OCI-LY3 (cell line): ENCODE measurements around the gene VRK3.

Experiments
- EZH2phosphoT487 ChIP-seq: fragments of 200-600 bp; shearing (Covaris generic); IDR thresholded peaks from 2 replicates; pipeline ENCODE4 v1.6.1; 2018; ENCODE audit warnings: antibody characterized with exemption, mixed run types, low read depth
- TF ChIP-seq, protein P1 (sequence below): fragments of 200-600, 300-600 bp; sonication (generic); IDR thresholded peaks from 2 replicates; pipeline ENCODE4 v1.5.1; 2014; ENCODE audit warnings: antibody characterized with exemption, low read length, low read depth

DNA sequence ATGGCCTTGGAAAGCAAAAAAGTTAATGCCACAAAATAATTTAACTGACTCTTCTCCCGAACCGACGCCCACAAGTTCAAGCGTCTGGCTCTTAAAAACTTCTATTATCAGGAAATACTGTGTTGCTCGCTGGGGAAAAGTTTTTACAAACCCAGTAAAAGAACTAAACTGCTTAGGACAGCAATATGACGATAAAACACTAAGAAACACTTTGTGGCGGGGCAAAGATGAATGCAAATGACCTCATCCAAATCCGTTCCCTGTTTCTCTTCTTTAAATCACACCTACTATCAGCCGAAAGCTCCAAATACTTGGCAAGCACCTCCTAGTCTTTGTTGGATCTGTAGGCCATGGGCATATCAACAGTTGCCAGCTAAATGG, 69.1 kb downstream of the VRK3 start:
- TF ChIP-seq, protein P1, sequence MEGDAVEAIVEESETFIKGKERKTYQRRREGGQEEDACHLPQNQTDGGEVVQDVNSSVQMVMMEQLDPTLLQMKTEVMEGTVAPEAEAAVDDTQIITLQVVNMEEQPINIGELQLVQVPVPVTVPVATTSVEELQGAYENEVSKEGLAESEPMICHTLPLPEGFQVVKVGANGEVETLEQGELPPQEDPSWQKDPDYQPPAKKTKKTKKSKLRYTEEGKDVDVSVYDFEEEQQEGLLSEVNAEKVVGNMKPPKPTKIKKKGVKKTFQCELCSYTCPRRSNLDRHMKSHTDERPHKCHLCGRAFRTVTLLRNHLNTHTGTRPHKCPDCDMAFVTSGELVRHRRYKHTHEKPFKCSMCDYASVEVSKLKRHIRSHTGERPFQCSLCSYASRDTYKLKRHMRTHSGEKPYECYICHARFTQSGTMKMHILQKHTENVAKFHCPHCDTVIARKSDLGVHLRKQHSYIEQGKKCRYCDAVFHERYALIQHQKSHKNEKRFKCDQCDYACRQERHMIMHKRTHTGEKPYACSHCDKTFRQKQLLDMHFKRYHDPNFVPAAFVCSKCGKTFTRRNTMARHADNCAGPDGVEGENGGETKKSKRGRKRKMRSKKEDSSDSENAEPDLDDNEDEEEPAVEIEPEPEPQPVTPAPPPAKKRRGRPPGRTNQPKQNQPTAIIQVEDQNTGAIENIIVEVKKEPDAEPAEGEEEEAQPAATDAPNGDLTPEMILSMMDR, result no peak
- TF ChIP-seq EZH2phosphoT487, result no peak
